Prostate gland (tissue), 2 donors: ENCODE results near the gene BABAM2.

Source experiments
- POLR2A ChIP-seq: fragments of 450-650 bp; IDR thresholded peaks from one replicate; pipeline ENCODE4 v1.6.1; 2016; ENCODE audit warnings: antibody characterized with exemption, mild to moderate bottlenecking
- TF ChIP-seq, protein P1 (sequence below), 4 experiments: fragments of 200-600 bp in 2 of 4; fragments of 450-650 bp in 2 of 4; sonication (generic) in 2 of 4; IDR thresholded peaks; 1 replicate in 3 of 4; 2 replicates in 1 of 4; pipeline ENCODE4 v1.5.1; 2016 to 2019; ENCODE audit warnings: antibody characterized with exemption in 4 of 4, mild to moderate bottlenecking in 2 of 4, moderate library complexity in 2 of 4

DNA sequence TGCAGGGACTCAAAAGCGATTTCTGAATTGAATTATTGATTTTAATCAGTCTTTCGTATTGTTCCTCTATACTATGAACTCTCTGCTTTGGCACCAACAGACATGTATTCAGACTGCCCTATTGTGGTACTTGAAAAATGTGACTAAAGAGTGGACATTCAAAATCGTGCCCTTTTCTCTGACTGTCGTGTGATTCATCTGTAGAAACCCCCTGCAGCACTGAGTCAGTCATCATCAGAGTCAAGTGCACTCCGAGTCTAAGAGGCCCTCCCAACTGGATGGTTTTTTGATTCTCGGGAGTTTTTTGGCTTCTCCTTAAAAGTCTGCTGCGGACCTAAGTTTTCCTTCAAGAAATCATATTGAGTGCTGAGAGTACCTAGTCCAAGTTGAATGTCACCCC, 405.7 kb downstream of the BABAM2 start:
- TF ChIP-seq POLR2A, result no peak
- TF ChIP-seq, protein P1, sequence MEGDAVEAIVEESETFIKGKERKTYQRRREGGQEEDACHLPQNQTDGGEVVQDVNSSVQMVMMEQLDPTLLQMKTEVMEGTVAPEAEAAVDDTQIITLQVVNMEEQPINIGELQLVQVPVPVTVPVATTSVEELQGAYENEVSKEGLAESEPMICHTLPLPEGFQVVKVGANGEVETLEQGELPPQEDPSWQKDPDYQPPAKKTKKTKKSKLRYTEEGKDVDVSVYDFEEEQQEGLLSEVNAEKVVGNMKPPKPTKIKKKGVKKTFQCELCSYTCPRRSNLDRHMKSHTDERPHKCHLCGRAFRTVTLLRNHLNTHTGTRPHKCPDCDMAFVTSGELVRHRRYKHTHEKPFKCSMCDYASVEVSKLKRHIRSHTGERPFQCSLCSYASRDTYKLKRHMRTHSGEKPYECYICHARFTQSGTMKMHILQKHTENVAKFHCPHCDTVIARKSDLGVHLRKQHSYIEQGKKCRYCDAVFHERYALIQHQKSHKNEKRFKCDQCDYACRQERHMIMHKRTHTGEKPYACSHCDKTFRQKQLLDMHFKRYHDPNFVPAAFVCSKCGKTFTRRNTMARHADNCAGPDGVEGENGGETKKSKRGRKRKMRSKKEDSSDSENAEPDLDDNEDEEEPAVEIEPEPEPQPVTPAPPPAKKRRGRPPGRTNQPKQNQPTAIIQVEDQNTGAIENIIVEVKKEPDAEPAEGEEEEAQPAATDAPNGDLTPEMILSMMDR (IDR thresholded peaks at IDR 0.05), result no peak
